Lower lobe of right lung (tissue), 2 donors: ENCODE data around the gene MAOB. TPM values are rescaled to one million over a fixed set of nuclear protein-coding genes. Genes with fewer than 3 reads are reported as not detected.

Experiments used
- ATAC-seq, 2 donors: fragments of 200-7000 bp; cut with Tn5 transposase; one replicate each; pipeline ENCODE4 v1.9.1; 2020 to 2022; ENCODE audit warnings: mild to moderate bottlenecking in 2 of 2, moderate library complexity in 2 of 2
- DNase-seq: peaks from one replicate; pipeline ENCODE4 v3.0.0-alpha.2; 2020
- H3K27ac ChIP-seq: fragments of 200-600 bp; one replicate; pipeline ENCODE4 v1.8.0; 2022
- H3K27me3 ChIP-seq: fragments of 200-600 bp; one replicate; pipeline ENCODE4 v1.8.0; 2022; ENCODE audit warnings: low read depth
- H3K36me3 ChIP-seq: fragments of 200-600 bp; one replicate; pipeline ENCODE4 v1.8.0; 2022; ENCODE audit warnings: mild to moderate bottlenecking
- H3K4me1 ChIP-seq: fragments of 200-600 bp; one replicate; pipeline ENCODE4 v1.8.0; 2022
- H3K4me3 ChIP-seq: fragments of 200-600 bp; one replicate; pipeline ENCODE4 v1.8.0; 2022; ENCODE audit warnings: mild to moderate bottlenecking
- H3K9me3 ChIP-seq: fragments of 200-600 bp; one replicate; pipeline ENCODE4 v1.8.0; 2022
- CTCF ChIP-seq: fragments of 200-600 bp; IDR thresholded peaks from one replicate; pipeline ENCODE4 v1.8.0; 2022; ENCODE audit warnings: antibody characterized with exemption, mild to moderate bottlenecking
- intact Hi-C: fragments of 100-400 bp; cut with DNase I; formaldehyde crosslinking; loops from one replicate; pipeline ENCODE4 v1.11.0; 2022
- total RNA-seq: library from RNA; stranded (reverse); fragmentation: NEBNext Ultra II Directional; extraction: Animal tissue kit (Norgen Biotek cat#: 25700); gene quantifications from one replicate; pipeline ENCODE4 v1.2.1, GENCODE V29; 2021
- donor health status: DM: no; HTN: yes; CAD: no; lungs with severe emphysema.

Gene MAOB
- total RNA-seq, 1 donor from 2014 or later: 23.4 TPM

- Histone ChIP-seq H3K36me3 (no peaks in the 10 kb centered on the region), H3K4me3 (no peak overlapping the region), H3K27me3 (no peaks in the 10 kb centered on the region), H3K9me3 (no peaks in the 10 kb centered on the region), H3K27ac (no peak overlapping the region), H3K4me1 (no peaks in the 10 kb centered on the region)
- intact Hi-C loops: no loop called here
- ATAC-seq (no peak), DNase-seq (no peak)
- TF ChIP-seq CTCF: no peak
Measured at GRCh38 chrX:43827791-43828190, 54.5 kb downstream of the MAOB start.

GRCh38 chrX:43822014-43822413 is 60.2 kb downstream of the MAOB start:
- Histone ChIP-seq H3K4me3 (no peak overlapping the region), H3K9me3 (no peaks in the 10 kb centered on the region), H3K27me3 (no peaks in the 10 kb centered on the region), H3K4me1 (no peaks in the 10 kb centered on the region), H3K27ac (no peak overlapping the region), H3K36me3 (no peaks in the 10 kb centered on the region)
- TF ChIP-seq CTCF: no peak
- ATAC-seq: no peak
- intact Hi-C loops: no loop called here
- no peak for DNase-seq

GRCh38 chrX:43817444-43817843 is 64.8 kb downstream of the MAOB start:
- Histone ChIP-seq H3K4me3 (no peak overlapping the region), H3K9me3 (no peaks in the 10 kb centered on the region), H3K27me3 (no peaks in the 10 kb centered on the region), H3K27ac (no peak overlapping the region), H3K4me1 (no peaks in the 10 kb centered on the region), H3K36me3 (no peaks in the 10 kb centered on the region)
- no peak for TF ChIP-seq CTCF
- no peak for DNase-seq
- no peak for ATAC-seq
- intact Hi-C loops: no loop called here

GRCh38 chrX:43815209-43815608 is 67.0 kb downstream of the MAOB start:
- no peak for ATAC-seq
- Histone ChIP-seq H3K27me3 (no peaks in the 10 kb centered on the region), H3K36me3 (no peaks in the 10 kb centered on the region), H3K4me1 (no peaks in the 10 kb centered on the region), H3K9me3 (no peaks in the 10 kb centered on the region), H3K4me3 (no peak overlapping the region), H3K27ac (no peak overlapping the region)
- DNase-seq: no peak
- intact Hi-C loops: no loop called here
- no peak for TF ChIP-seq CTCF

- Histone ChIP-seq H3K4me1 (no peaks in the 10 kb centered on the region), H3K27ac (no peak overlapping the region), H3K9me3 (no peaks in the 10 kb centered on the region), H3K27me3 (no peaks in the 10 kb centered on the region), H3K36me3 (no peaks in the 10 kb centered on the region), H3K4me3 (no peak overlapping the region)
- intact Hi-C loops: no loop called here
- no peak for ATAC-seq
- DNase-seq: no peak
- no peak for TF ChIP-seq CTCF
Measured at GRCh38 chrX:43813898-43814297, 68.4 kb downstream of the MAOB start.

GRCh38 chrX:43813319-43813718 is 68.9 kb downstream of the MAOB start:
- no peak overlapping the region for H3K4me3 ChIP-seq
- no peaks in the 10 kb centered on the region for H3K27me3 ChIP-seq
- ATAC-seq (no peak), DNase-seq (no peak)
- TF ChIP-seq CTCF: no peak
- H3K4me1 ChIP-seq: no peaks in the 10 kb centered on the region
- no peak overlapping the region for H3K27ac ChIP-seq
- intact Hi-C loops: no loop called here
- no peaks in the 10 kb centered on the region for H3K9me3 ChIP-seq
- no peaks in the 10 kb centered on the region for H3K36me3 ChIP-seq
